ENCODE data around the gene NRXN3.

- TF ChIP-seq EZH2 (IDR thresholded peaks at IDR 0.05; ENCODE audit: low read length, unreplicated experiment) (no peak), CTCF (conservative IDR thresholded peaks at IDR 0.05; ENCODE audit: low read depth, low read length) (no peak)
Observed at GRCh38 chr14:79395061-79395460, 1224.9 kb downstream of the NRXN3 start.
